MG63 (cell line): ENCODE data around the gene CCNI. TPM values are rescaled to one million over a fixed set of nuclear protein-coding genes. Genes with fewer than 3 reads are reported as not detected.
"Not testable (repeated sequence)": the region's sequence is repeated elsewhere in the genome, so short reads cannot be mapped to it uniquely, and the experiment has no call there.

Experiments used
- DNase-seq: peaks from one replicate; pipeline ENCODE4 v3.0.0-alpha.2; 2020
- H3K27me3 ChIP-seq: fragments of 250-450 bp; sonication (Bioruptor Pico); 2 replicates; pipeline ENCODE4 v1.5.1; 2020; ENCODE audit warnings: mild to moderate bottlenecking, moderate library complexity
- H3K36me3 ChIP-seq: fragments of 250-450 bp; sonication (Bioruptor Pico); 2 replicates; pipeline ENCODE4 v1.5.1; 2020; ENCODE audit warnings: mild to moderate bottlenecking, moderate library complexity
- H3K4me3 ChIP-seq: fragments of 250-450 bp; sonication (Bioruptor Pico); 2 replicates; pipeline ENCODE4 v1.5.1; 2020; ENCODE audit warnings: mild to moderate bottlenecking, moderate library complexity
- H3K9me3 ChIP-seq: fragments of 250-450 bp; sonication (Bioruptor Pico); 2 replicates; pipeline ENCODE4 v1.5.1; 2020; ENCODE audit warnings: mild to moderate bottlenecking, moderate library complexity
- total RNA-seq: library from RNA; depleted of rRNA; stranded (reverse); fragments of >200 nt; shearing (Covaris generic); gene quantifications from 2 replicates; pipeline ENCODE4 v1.2.3, GENCODE V29; 2014; ENCODE audit warnings: low replicate concordance

The CCNI gene
- total RNA-seq, 1 experiment from 2014 or later = 136 TPM

GRCh38 chr4:77092975-77093374, 17.2 kb upstream of the CCNI start:
- H3K36me3 ChIP-seq = no peaks in the 10 kb centered on the region
- no peaks in the 10 kb centered on the region for H3K27me3 ChIP-seq
- no peak for DNase-seq
- H3K9me3 ChIP-seq = no peaks in the 10 kb centered on the region
- no peak overlapping the region for H3K4me3 ChIP-seq

- Histone ChIP-seq H3K4me3 (no peak overlapping the region), H3K36me3 (no peaks in the 10 kb centered on the region), H3K27me3 (no peaks in the 10 kb centered on the region), H3K9me3 (no peaks in the 10 kb centered on the region)
- DNase-seq = no peak
These were observed 14.1 kb upstream of the CCNI start for GRCh38 chr4:77089866-77090265.

- H3K9me3 ChIP-seq, H3K36me3 ChIP-seq, H3K4me3 ChIP-seq, DNase-seq, H3K27me3 ChIP-seq: not testable (repeated sequence)
These were observed 11.2 kb upstream of the CCNI start for GRCh38 chr4:77087027-77087426.

- Histone ChIP-seq H3K27me3 (no peaks in the 10 kb centered on the region), H3K4me3 (no peak overlapping the region), H3K9me3 (no peaks in the 10 kb centered on the region), H3K36me3 (no peaks in the 10 kb centered on the region)
- no peak for DNase-seq
These were observed 8.3 kb upstream of the CCNI start for GRCh38 chr4:77084019-77084639.

- no peak overlapping the region for H3K4me3 ChIP-seq
- no peaks in the 10 kb centered on the region for H3K27me3 ChIP-seq
- H3K36me3 ChIP-seq = no peaks in the 10 kb centered on the region
- no peak for DNase-seq
- H3K9me3 ChIP-seq = no peaks in the 10 kb centered on the region
These were observed 7.3 kb upstream of the CCNI start for GRCh38 chr4:77082886-77083608.

- H3K36me3 ChIP-seq, DNase-seq, H3K27me3 ChIP-seq, H3K4me3 ChIP-seq, H3K9me3 ChIP-seq: not testable (repeated sequence)
These were observed 5.0 kb upstream of the CCNI start for GRCh38 chr4:77080806-77081205.

GRCh38 chr4:77079281-77079680, 3.5 kb upstream of the CCNI start:
- DNase-seq = no peak
- Histone ChIP-seq H3K27me3 (no peaks in the 10 kb centered on the region), H3K36me3 (no peaks in the 10 kb centered on the region), H3K4me3 (no peak overlapping the region), H3K9me3 (no peaks in the 10 kb centered on the region)

GRCh38 chr4:77078401-77078800, 2.6 kb upstream of the CCNI start:
- no peaks in the 10 kb centered on the region for H3K9me3 ChIP-seq
- no peak overlapping the region for H3K4me3 ChIP-seq
- H3K36me3 ChIP-seq = no peaks in the 10 kb centered on the region
- DNase-seq = no peak
- no peaks in the 10 kb centered on the region for H3K27me3 ChIP-seq

GRCh38 chr4:77076889-77077635, 1.3 kb upstream of the CCNI start:
- H3K9me3 ChIP-seq = no peaks in the 10 kb centered on the region
- peak overlapping the region; percentile 69 for H3K4me3 ChIP-seq

GRCh38 chr4:77074981-77075855, 571 bp downstream of the CCNI start:
- Histone ChIP-seq H3K27me3 (no peaks in the 10 kb centered on the region), H3K9me3 (no peaks in the 10 kb centered on the region), H3K4me3 (peak overlapping the region; percentile 69), H3K36me3 (no peaks in the 10 kb centered on the region)
- peak; percentile 77 for DNase-seq

More at GRCh38 chr4:77076889-77077635, 1.3 kb upstream of the CCNI start:
- no peak for DNase-seq
- Histone ChIP-seq H3K27me3 (no peaks in the 10 kb centered on the region), H3K36me3 (no peaks in the 10 kb centered on the region)

GRCh38 chr4:77074381-77074831, 1.4 kb downstream of the CCNI start:
- Histone ChIP-seq H3K4me3 (peak overlapping the region; percentile 69), H3K27me3 (no peaks in the 10 kb centered on the region), H3K36me3 (no peaks in the 10 kb centered on the region), H3K9me3 (no peaks in the 10 kb centered on the region)
- DNase-seq = no peak

GRCh38 chr4:77073981-77074380, 1.8 kb downstream of the CCNI start:
- Histone ChIP-seq H3K36me3 (no peaks in the 10 kb centered on the region), H3K4me3 (peak overlapping the region; percentile 69), H3K27me3 (no peaks in the 10 kb centered on the region), H3K9me3 (no peaks in the 10 kb centered on the region)
- no peak for DNase-seq

GRCh38 chr4:77073106-77073809, 2.5 kb downstream of the CCNI start:
- Histone ChIP-seq H3K9me3 (no peaks in the 10 kb centered on the region), H3K4me3 (peak overlapping the region; percentile 69), H3K36me3 (peaks cover under 1% of the 10 kb centered on the region; the same call in 1 of the 2 replicates), H3K27me3 (no peaks in the 10 kb centered on the region)
- peak; percentile 14 for DNase-seq

- Histone ChIP-seq H3K36me3 (peaks cover 3% of the 10 kb centered on the region), H3K27me3 (no peaks in the 10 kb centered on the region), H3K4me3 (no peak overlapping the region), H3K9me3 (no peaks in the 10 kb centered on the region)
- DNase-seq = no peak
These were observed 3.5 kb downstream of the CCNI start for GRCh38 chr4:77072195-77072753.

GRCh38 chr4:77069514-77069913, 6.3 kb downstream of the CCNI start:
- H3K36me3 ChIP-seq = peaks cover 23% of the 10 kb centered on the region
- DNase-seq, H3K9me3 ChIP-seq, H3K4me3 ChIP-seq, H3K27me3 ChIP-seq: not testable (repeated sequence)

GRCh38 chr4:77065382-77065781, 10.4 kb downstream of the CCNI start:
- Histone ChIP-seq H3K9me3 (no peaks in the 10 kb centered on the region), H3K27me3 (no peaks in the 10 kb centered on the region), H3K36me3 (peaks cover 41% of the 10 kb centered on the region), H3K4me3 (no peak overlapping the region)
- no peak for DNase-seq
